Endometrial microvascular endothelial cells (primary cell): ENCODE data around the gene WFDC2. TPM values are rescaled to one million over a fixed set of nuclear protein-coding genes. Genes with fewer than 3 reads are reported as not detected.

Experiments used
- in situ Hi-C: cut with HindIII; loops from 2 replicates; pipeline ENCODE4 v1.10.0; 2017; ENCODE audit warnings: low sequenced_read_pairs, low pct_unique_long_range_greater_than_20kb; ENCODE audit errors: inconsistent ontology term
- total RNA-seq: library from RNA; depleted of rRNA; stranded (reverse); fragments of >200 nt; gene quantifications from one replicate; pipeline ENCODE4 v1.2.3, GENCODE V29; 2015; ENCODE audit errors: inconsistent ontology term

The WFDC2 gene
- total RNA-seq, 1 donor from 2014 or later = not detected

- in situ Hi-C loops = no loop called here
These were observed 15.8 kb downstream of the WFDC2 start for GRCh38 chr20:45485388-45485787.

DNA sequence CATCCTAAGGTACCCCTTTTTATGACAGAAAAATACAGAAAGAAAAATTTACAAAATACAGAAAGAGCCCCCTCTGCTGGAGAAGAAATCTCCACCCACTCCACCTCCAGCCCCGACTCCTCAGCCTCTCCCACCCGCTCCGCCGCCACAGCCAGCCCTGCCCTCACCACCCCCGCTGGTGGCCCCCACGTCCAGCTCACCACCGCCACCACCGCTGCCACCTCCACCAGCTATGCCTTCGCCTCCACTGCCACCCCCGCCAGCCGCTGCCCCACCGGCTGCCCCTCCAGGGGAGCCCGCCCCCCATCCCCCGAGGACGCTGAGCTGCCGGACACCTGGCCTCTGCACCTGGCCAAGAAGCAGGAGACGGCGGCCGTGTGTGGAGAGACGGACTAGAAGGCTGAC is 17.7 kb downstream of the WFDC2 start:
- in situ Hi-C loops = no loop called here

GRCh38 chr20:45489083-45489531 is 19.6 kb downstream of the WFDC2 start:
- in situ Hi-C loops = no loop called here

- in situ Hi-C loops = no loop called here
These were observed 26.0 kb downstream of the WFDC2 start for GRCh38 chr20:45495501-45495941.

DNA sequence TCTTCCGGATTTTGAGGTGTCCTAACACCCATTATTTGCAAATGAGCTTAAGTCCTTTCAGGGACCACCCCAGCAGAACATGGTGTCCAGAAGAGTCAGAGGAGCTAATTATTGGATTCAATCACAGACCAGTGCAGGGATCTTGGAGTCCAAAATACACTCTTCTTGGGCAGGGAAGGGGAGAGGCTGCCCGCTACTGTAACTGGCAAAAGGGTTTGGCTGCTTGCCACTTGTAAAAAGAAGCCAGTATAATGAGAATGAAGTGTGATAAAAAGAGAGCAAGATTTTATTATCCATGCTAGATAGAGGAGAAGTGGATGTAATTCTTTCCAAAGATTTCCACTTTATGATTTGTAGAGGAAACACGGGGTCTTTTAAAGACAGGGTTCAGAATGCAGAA is 26.6 kb downstream of the WFDC2 start:
- in situ Hi-C loops = no loop called here

DNA sequence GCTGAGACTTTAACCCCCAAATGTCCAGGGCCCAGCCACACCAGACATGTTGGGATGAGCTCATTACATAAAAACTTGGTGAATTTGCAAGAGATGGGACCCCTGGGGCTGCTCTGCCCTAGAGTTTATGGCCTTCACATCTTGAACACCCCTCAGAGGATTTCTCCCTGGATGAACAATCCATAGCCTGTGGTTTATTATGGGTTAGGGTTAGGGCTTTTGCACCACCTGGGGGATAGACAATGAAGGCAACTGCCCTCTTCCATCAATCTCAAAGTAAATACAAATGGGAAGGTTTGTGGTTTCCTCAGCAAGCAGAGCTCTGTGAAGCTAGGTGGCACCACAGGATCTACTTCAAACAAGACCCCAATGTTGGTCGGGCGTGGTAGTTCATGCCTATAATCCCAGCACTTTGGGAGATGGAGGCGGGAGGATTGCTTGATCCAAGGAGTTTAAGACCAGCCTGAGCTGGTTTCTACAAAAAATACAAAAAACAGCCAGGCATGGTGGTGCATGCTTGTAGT is 28.5 kb downstream of the WFDC2 start:
- in situ Hi-C loops = no loop called here

DNA sequence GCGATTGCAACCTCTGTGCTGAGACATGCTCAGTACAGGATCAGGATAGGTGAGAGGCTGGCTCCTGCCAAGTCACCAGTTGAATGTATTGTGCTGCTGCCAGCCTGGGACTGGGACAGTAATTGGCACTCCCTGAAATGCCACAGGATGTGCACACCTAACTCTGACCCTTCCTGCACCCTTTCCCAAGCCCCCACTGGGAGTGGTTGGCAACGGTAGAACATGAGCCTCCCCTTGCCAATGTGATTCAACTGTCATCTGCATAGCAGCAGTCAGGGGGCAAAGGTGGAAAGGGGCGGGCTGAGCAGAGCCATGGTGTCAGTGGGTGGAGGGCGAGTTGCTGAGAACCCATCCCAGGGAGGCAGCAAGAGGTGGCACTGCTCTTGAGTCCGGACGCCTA is 30.5 kb downstream of the WFDC2 start:
- in situ Hi-C loops = no loop called here

DNA sequence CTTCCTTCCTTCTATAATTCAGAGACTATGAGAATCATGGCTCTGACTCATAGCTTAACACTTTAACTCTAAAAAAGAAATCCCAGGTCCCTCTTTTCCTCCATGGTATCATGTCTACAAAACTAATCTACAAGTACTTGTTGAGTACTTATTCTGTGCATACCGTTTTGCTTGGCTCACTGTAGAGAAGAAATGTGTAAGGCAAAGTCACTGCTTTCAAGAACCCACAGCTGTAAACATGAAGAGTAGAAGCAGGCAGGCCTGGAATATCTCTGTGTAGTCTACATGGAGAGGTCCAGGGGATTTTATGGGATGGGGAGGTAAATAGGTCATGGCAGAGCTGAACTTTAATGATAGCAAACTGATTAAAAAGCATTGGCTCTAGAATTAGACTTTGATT is 32.0 kb downstream of the WFDC2 start:
- in situ Hi-C loops = no loop called here

DNA sequence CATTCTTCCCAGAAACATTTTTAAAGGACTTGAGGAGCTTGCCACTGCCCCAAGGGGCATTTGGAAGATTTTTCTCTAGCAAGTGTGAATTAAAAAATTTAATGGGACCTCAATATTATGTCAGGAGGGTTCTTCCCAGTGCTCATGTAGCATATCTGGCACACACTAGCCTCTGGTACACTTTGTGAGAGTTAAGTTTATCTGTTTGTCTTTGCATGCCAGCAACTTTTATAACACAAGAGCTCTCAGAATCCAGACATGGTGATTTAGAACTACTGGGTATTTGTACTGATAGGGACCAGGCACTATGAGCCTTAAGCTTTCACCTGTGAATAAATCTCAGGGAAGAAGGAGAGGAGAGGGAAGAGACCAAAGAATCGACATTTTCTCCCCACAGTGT is 33.0 kb downstream of the WFDC2 start:
- in situ Hi-C loops = no loop called here

DNA sequence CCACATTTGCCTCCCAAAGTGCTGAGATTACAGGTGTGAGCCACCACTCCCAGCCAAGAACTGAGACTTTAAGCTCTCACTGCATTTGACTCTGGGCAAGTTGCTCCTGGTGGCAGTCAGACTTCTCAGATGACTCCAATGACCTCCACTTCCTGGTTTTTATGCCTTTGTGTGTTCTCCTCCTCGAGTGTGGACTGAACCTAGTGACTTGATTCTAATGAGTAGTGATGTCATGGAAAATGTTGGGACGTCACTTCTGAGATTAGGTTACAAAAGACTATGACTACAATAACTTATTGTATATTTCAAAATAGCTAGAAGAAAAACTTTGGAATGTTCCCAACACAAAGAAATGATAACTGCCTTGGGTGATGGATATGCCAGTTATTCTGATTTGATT is 33.9 kb downstream of the WFDC2 start:
- in situ Hi-C loops = no loop called here

GRCh38 chr20:45506398-45506797 is 36.8 kb downstream of the WFDC2 start:
- in situ Hi-C loops = no loop called here

DNA sequence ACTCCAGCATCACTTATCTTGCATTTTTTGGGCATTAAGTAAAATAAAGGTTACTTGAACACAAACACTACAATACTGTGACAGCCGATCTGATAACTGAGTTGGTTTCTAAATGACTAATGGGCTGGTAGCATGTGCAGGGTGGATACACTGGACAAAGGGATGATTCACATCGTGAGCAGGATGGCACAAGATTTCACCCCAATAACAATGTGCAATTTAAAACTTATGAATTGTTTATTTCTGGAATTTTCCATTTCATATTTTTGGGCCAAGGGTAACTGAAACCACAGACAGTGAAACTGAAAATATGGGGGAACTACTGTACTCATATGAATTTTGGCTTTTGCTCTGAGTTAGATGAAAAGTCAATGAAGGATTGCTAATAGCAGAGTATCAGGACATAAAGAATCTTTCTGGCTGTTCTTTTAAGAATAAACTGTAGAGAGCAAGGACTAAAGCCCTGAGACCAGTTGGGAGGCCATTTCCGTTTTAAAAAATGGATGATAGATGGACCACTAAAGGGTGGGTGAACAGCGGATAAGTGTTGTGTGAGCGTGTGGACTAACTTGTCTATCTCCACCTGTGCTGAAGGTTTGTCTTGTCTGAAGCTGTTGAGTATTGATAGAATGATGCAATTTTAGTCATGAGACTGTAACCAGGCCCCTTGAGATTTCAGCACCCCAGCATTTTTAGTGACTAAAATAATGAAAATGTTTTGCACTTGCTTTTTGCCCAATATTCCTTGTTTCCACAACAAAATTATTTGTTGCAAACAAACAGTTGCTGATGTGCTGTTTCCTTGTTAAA is 37.7 kb downstream of the WFDC2 start:
- in situ Hi-C loops = no loop called here

DNA sequence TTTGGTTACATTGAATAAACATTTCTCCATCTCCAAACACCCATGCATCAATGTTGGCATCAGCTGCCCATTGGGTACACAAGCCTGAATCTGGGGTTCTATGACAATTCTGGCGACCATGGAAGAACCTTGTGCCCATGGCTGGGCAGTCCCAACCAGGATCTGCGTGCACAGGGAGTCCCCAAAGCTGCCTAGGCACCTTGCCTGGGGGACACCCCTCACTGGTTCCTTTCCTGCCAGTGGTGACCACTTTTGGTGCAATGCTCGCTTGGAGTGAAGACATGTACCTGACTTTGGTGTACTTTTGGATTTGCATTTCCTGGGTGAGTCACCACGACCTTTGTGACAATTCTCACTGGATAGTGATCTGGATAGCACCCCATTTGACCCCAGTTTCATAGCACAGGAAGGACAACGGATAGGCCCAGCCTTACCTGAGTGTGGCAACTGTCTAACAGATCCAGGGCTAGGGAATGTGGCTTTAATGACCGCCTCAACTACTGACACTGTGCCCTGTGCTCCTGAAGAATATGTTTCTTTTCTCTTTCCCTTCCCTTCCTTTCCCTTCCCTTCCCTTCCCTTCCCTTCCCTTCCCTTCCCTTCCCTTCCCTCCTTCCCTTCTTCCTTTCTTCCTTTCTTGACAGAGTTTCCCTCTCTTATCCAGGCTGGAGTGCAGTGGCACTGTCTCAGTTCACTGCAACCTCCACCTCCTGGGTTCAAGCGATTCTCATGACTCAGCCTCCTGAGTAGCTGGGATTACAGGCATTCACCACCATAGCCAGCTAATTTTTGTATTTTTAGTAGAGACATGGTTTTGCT is 38.7 kb downstream of the WFDC2 start:
- in situ Hi-C loops = no loop called here

DNA sequence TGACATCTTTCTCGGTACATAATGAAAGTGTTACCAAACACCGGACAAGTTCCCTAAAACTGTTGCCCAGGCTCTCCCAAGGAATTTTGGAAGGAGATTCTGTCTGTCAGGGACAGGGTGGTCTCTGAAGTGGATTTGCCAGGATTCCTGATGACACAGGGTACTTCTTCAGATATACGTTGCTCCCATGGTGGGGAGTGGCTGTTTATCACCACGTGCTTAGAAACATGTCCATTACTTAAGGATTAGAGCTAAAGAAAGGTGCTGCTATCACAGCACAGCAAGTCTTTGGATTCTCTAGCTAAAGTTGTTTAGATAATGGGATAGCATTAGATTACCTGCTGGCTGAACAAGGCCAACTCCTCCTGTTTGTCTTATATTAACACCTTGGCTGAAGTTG is 39.5 kb downstream of the WFDC2 start:
- in situ Hi-C loops = no loop called here

- in situ Hi-C loops = no loop called here
These were observed 40.8 kb downstream of the WFDC2 start for GRCh38 chr20:45510242-45510862.

DNA sequence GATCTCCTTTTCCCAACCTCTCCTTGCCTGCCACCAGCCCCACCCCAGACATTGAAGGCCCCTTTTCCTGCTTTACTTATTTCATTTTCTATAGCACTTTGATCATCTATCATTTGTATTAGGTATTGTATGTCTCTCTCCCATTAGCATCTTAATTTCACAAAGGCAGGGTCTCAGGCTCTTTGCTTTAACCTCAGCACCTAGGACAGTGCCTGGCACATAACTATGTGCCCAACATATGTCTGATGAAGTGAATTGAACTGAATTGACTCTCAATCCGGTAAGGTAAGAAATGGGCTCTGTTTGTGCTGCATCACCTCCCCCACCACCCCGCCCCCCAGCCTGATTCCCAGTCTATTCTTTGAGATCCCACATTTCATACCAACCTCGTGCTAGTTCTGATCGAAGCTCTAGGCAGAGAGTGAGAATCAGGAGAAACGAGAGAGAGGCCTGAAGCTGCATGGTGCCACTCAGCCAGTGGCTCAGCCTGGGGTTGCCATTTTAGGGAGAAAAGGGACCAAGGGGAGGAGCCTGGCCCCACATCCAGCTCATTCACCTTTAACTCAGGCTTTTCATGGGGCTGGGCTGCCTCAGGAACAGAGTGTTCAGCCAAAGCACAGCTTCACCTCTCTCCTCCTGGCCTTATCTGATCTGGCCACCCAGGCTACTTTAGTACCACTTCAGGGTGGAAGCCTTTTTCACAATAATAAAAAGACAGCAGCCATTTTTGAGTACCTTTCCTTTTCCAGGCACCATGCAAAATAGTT is 45.8 kb downstream of the WFDC2 start, which contains the start of gene SPINT3:
Gene SPINT3 (minus strand): TSS at position 476 of the 767 bp plus-strand sequence. CDS start 14 bp downstream, at position 462.
- in situ Hi-C loops = no loop called here

GRCh38 chr20:45518282-45518681 is 48.7 kb downstream of the WFDC2 start:
- in situ Hi-C loops = no loop called here

GRCh38 chr20:45523821-45524220 is 54.3 kb downstream of the WFDC2 start:
- in situ Hi-C loops = no loop called here

DNA sequence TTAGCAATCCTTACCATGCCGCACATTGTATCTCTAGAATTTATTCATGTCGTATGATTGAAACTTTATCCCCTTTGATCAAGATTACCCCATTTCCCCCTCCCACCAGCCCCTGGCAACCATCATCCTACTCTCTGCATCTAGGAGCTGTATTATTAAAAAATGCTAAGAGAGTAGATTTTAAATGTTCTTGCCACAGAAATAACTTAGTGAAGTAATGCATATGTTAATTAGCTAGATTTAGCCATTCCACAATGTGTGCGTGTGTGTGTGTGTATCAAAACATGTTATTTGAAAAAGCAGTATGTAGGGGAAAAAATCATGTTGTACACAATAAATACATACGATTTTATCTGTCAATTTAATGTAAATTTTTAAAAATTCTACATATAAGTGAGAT is 57.7 kb downstream of the WFDC2 start:
- in situ Hi-C loops = no loop called here
